H1 (cell line): ENCODE measurements around the gene RTEL1. TPM values are rescaled to one million over a fixed set of nuclear protein-coding genes. Genes with fewer than 3 reads are reported as not detected.

Experiments
- CHD1 ChIP-seq: IDR thresholded peaks from 2 replicates; pipeline ENCODE4 v1.6.1; 2012; ENCODE audit warnings: low read depth, low read length, improper control_type of control experiment
- CTBP2 ChIP-seq: IDR thresholded peaks from 2 replicates; pipeline ENCODE4 v1.7.0; 2011; ENCODE audit warnings: borderline replicate concordance, mild to moderate bottlenecking, moderate library complexity, mixed read lengths, low read length; ENCODE audit not compliant: insufficient read depth, insufficient read length
- JUN ChIP-seq: IDR thresholded peaks from 2 replicates; pipeline ENCODE4 v1.6.1; 2011; ENCODE audit warnings: low read depth, mild to moderate bottlenecking, improper control_type of control experiment, low read length
- SIX5 ChIP-seq: IDR thresholded peaks from 2 replicates; pipeline ENCODE4 v1.6.1; 2011; ENCODE audit warnings: mild to moderate bottlenecking, low read depth, low read length
- SP2 ChIP-seq: IDR thresholded peaks from 2 replicates; pipeline ENCODE4 v1.6.1; 2012; ENCODE audit warnings: mild to moderate bottlenecking, low read length, inconsistent platforms
- TCF12 ChIP-seq: IDR thresholded peaks from 2 replicates; pipeline ENCODE4 v1.6.1; 2011; ENCODE audit warnings: low read depth, mild to moderate bottlenecking, low read length
- YY1 ChIP-seq: IDR thresholded peaks from 2 replicates; pipeline ENCODE4 v1.6.1; 2011; ENCODE audit warnings: low read depth, mild to moderate bottlenecking, low read length
- ZNF274 ChIP-seq: IDR thresholded peaks from 2 replicates; pipeline ENCODE4 v1.7.0; 2012; ENCODE audit warnings: low read length, borderline replicate concordance; ENCODE audit errors: extremely low read depth
- polyA plus RNA-seq, 7 experiments: library from polyadenylated mRNA; depleted of rRNA in 3 of 7; stranded (reverse) in 5 of 7; unstranded in 2 of 7; fragments of >200 nt in 5 of 7; fragments of 200-250 nt in 2 of 7; gene quantifications; 1 replicate in 5 of 7; 2 replicates in 1 of 7; 4 replicates in 1 of 7; pipeline versions ENCODE4 v1.2.1 to v1.2.3, GENCODE V29; 2011 to 2013; ENCODE audit warnings: missing spikeins in 2 of 7, mixed read lengths in 2 of 7
- total RNA-seq: library from RNA; stranded (reverse); fragmentation: NEBNext Ultra II Directional; extraction: Animal tissue kit (Norgen Biotek cat#: 25700); gene quantifications from 2 replicates; pipeline ENCODE4 v1.2.1, GENCODE V29; 2021
- TF ChIP-seq, protein P1 (sequence below): fragments of 300-600 bp; sonication (generic); IDR thresholded peaks from 2 replicates; pipeline ENCODE4 v1.7.1; 2012; ENCODE audit warnings: low read length, moderate library complexity, mild to moderate bottlenecking, inconsistent platforms; ENCODE audit not compliant: insufficient replicate concordance
- TF ChIP-seq, protein P2 (sequence below): IDR thresholded peaks from 2 replicates; pipeline ENCODE4 v1.6.1; 2011; ENCODE audit warnings: low read depth, mild to moderate bottlenecking, low read length; ENCODE audit not compliant: insufficient read depth

RTEL1 gene
- total and polyA plus RNA-seq, 2 of the 8 experiments (the other 6 are each of a cell fraction or from before 2014, with no cell fraction given) = 16.2 to 37.1 TPM

DNA sequence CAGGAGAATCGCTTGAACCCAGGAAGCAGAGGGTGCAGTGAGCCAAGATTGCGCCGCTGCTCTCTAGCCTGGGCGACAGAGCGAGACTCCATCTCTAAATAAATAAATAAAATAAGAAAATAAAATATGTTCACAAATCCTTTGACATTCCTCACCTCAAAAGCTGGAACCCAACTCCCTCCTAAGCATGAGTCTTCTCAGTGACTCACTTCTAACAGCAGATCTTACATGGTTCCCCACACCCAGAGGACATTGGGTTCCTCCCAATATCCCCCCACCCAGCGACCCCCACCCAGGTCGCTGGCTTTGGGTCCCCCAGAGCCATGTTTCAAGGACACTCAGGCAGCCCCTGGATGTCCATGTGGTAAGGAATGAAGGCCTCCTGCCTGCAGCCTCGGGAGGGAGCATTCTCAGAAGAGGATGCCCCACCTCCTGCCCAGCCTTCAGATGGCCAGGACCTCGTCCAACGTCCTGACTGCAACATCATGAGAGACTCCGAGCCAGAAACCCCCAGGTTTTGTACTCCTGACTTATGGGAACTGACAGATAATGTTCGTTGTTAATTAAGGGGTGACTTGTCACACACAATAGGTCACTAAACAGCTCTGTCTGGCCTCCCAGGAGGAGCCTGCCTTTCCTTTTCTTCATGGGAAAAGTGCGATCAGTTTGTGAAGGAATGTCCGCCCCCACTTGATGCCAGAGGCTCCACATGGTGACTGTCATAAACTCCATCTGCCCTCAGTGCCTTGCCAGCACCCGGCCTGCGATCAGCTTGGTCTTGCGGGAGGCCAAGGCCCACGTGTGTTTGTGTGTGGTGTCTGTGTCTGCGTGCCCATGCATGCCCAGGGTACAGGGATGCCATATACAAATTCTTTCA lies 21.1 kb upstream of the RTEL1 start (continued):
- TF ChIP-seq, protein P1, sequence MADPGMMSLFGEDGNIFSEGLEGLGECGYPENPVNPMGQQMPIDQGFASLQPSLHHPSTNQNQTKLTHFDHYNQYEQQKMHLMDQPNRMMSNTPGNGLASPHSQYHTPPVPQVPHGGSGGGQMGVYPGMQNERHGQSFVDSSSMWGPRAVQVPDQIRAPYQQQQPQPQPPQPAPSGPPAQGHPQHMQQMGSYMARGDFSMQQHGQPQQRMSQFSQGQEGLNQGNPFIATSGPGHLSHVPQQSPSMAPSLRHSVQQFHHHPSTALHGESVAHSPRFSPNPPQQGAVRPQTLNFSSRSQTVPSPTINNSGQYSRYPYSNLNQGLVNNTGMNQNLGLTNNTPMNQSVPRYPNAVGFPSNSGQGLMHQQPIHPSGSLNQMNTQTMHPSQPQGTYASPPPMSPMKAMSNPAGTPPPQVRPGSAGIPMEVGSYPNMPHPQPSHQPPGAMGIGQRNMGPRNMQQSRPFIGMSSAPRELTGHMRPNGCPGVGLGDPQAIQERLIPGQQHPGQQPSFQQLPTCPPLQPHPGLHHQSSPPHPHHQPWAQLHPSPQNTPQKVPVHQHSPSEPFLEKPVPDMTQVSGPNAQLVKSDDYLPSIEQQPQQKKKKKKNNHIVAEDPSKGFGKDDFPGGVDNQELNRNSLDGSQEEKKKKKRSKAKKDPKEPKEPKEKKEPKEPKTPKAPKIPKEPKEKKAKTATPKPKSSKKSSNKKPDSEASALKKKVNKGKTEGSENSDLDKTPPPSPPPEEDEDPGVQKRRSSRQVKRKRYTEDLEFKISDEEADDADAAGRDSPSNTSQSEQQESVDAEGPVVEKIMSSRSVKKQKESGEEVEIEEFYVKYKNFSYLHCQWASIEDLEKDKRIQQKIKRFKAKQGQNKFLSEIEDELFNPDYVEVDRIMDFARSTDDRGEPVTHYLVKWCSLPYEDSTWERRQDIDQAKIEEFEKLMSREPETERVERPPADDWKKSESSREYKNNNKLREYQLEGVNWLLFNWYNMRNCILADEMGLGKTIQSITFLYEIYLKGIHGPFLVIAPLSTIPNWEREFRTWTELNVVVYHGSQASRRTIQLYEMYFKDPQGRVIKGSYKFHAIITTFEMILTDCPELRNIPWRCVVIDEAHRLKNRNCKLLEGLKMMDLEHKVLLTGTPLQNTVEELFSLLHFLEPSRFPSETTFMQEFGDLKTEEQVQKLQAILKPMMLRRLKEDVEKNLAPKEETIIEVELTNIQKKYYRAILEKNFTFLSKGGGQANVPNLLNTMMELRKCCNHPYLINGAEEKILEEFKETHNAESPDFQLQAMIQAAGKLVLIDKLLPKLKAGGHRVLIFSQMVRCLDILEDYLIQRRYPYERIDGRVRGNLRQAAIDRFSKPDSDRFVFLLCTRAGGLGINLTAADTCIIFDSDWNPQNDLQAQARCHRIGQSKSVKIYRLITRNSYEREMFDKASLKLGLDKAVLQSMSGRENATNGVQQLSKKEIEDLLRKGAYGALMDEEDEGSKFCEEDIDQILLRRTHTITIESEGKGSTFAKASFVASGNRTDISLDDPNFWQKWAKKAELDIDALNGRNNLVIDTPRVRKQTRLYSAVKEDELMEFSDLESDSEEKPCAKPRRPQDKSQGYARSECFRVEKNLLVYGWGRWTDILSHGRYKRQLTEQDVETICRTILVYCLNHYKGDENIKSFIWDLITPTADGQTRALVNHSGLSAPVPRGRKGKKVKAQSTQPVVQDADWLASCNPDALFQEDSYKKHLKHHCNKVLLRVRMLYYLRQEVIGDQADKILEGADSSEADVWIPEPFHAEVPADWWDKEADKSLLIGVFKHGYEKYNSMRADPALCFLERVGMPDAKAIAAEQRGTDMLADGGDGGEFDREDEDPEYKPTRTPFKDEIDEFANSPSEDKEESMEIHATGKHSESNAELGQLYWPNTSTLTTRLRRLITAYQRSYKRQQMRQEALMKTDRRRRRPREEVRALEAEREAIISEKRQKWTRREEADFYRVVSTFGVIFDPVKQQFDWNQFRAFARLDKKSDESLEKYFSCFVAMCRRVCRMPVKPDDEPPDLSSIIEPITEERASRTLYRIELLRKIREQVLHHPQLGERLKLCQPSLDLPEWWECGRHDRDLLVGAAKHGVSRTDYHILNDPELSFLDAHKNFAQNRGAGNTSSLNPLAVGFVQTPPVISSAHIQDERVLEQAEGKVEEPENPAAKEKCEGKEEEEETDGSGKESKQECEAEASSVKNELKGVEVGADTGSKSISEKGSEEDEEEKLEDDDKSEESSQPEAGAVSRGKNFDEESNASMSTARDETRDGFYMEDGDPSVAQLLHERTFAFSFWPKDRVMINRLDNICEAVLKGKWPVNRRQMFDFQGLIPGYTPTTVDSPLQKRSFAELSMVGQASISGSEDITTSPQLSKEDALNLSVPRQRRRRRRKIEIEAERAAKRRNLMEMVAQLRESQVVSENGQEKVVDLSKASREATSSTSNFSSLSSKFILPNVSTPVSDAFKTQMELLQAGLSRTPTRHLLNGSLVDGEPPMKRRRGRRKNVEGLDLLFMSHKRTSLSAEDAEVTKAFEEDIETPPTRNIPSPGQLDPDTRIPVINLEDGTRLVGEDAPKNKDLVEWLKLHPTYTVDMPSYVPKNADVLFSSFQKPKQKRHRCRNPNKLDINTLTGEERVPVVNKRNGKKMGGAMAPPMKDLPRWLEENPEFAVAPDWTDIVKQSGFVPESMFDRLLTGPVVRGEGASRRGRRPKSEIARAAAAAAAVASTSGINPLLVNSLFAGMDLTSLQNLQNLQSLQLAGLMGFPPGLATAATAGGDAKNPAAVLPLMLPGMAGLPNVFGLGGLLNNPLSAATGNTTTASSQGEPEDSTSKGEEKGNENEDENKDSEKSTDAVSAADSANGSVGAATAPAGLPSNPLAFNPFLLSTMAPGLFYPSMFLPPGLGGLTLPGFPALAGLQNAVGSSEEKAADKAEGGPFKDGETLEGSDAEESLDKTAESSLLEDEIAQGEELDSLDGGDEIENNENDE = no peak
- TF ChIP-seq TCF12 = no peak
- no peak for TF ChIP-seq SIX5
- no peak for TF ChIP-seq YY1
- no peak for TF ChIP-seq CHD1
- TF ChIP-seq ZNF274 = no peak
- no peak for TF ChIP-seq SP2
- no peak for TF ChIP-seq JUN
- TF ChIP-seq CTBP2 = no peak
- TF ChIP-seq, protein P2, sequence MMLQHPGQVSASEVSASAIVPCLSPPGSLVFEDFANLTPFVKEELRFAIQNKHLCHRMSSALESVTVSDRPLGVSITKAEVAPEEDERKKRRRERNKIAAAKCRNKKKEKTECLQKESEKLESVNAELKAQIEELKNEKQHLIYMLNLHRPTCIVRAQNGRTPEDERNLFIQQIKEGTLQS = no peak
